GM12892 (cell line): Measurements from ENCODE around the gene TTLL11.

ENCODE experiments used
- POLR2A ChIP-seq: IDR thresholded peaks from 2 replicates; pipeline ENCODE4 v1.6.1; 2011; ENCODE audit warnings: low read depth, low read length, control low read depth
- POLR2AphosphoS5 ChIP-seq: IDR thresholded peaks from 2 replicates; pipeline ENCODE4 v1.6.1; 2011; ENCODE audit warnings: low read depth, low read length, control low read depth
- TAF1 ChIP-seq: IDR thresholded peaks from 2 replicates; pipeline ENCODE4 v1.6.1; 2011; ENCODE audit warnings: low read depth, mild to moderate bottlenecking, control low read depth, low read length, borderline replicate concordance

- no peak for TF ChIP-seq POLR2AphosphoS5
- no peak for TF ChIP-seq POLR2A
- TF ChIP-seq TAF1 = no peak
Measured at GRCh38 chr9:121782514-121783110, 310.5 kb downstream of the TTLL11 start.
